HG02610 (cell line): ENCODE measurements around the gene PLA2G6.

Source experiments
- ATAC-seq: cut with Tn5 transposase; IDR thresholded peaks from one replicate; pipeline ENCODE4 v1.9.1; 2021; ENCODE audit warnings: mild to moderate bottlenecking, moderate library complexity; ENCODE audit not compliant: unreplicated experiment

PLA2G6 gene

DNA sequence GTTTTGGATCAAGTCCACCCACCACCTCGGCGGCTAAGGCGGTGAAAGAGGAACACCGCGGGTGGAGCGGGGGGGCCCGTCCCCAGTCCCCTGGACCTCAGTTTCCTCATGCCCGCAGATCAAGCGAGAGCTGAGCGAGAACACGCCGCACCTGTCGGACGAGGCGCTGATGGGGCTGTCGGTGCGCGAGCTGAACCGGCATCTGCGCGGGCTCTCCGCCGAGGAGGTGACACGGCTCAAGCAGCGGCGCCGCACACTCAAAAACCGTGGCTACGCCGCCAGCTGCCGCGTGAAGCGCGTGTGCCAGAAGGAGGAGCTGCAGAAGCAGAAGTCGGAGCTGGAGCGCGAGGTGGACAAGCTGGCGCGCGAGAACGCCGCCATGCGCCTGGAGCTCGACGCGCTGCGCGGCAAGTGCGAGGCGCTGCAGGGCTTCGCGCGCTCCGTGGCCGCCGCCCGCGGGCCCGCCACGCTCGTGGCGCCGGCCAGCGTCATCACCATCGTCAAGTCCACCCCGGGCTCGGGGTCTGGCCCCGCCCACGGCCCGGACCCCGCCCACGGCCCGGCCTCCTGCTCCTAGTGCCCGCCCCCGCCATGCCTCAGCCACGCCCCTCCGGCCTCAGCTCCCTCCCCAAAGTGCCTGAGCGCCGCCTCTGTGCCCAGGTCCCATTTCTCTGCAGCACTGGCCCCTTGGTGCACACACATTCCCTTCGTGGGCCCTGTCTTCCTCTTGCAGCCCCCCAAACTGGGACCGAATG, 32.8 kb upstream of the PLA2G6 start:
- peak; percentile 48 for ATAC-seq

DNA sequence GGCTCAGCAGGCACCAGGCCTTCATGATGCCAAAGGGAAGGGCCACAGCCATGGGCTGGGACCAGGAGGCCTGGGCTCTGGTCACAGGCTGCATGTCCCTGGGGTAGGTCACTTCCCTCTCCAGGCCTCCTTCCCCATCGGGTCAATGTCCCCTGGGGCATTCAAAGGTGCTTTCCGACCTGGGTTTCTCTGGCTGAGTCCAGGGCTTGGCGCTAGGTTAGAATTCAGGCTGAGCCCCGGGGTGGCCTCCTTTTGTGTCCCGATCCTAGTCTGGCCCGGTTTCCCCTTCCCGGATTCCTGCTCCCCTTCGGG, 32.3 kb upstream of the PLA2G6 start:
- no peak for ATAC-seq

DNA sequence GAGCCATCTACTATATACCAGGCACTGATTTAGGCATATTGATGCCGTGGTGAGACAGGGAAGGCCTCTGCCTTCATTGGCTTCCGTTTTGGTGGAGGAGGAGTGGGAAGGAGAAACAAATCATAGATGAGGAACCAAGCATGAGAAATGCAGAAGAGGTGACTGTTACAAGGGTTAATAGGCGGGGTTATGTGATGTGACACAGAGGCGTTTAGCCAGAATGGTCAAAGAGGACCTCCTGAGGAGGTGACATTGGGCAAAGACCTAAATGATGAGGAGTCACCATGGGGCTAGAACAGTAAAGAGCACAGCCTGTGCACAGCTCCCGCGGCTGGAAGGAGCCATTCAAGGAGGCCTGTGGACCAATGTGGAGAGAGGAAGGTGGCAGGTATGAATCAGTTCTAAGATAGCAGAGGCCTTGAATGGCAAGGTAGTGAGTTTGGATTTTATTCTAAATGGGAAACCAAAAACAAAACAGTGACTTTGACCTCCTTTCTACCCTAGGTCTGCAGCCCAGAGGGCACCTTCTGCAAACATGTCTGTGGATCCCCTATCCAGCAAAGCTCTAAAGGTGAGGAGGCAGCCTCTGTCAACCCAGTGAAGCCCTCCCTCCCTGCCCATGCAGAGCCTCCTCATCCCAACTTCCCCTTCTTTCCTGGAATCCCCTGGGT, 31.8 kb upstream of the PLA2G6 start:
- no peak for ATAC-seq

DNA sequence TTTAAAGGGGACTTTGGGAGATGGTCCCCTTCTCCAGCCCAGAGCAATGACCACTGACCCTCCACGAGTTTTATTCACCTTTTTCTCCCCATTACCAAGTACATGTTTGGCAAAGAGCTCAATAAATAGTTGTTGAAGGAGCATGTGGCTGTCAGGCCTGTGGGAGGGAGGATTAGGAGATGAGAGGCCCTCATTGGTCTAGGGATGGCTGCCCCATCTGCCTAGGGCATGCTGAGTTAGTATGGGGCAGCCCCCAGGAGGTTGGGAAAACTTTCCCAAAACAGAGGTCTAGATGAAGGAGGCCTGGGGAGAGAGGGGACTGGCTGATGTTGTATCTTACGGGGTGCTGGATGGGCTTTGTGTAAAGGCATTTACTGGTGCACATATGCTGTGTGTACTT, 30.8 kb upstream of the PLA2G6 start:
- ATAC-seq = no peak

DNA sequence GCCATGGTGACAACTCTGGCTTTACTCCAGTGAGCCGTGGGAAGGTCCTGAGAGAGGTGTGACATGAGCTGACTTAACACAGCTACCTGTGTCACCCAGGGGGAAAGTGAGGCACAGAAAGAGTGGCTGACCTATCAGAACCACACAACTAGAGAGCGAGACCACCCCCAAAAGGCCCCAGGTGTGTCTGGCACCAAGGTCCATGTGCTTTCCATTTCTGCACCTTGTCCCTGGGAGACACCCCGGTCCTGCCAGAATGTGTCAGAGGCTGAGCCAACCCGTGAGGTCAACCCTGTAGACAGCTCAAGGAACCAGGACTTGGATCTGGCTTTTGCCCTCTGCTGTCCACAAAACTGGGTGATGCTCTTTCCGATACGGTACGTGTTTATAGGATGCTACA, 29.9 kb upstream of the PLA2G6 start:
- no peak for ATAC-seq

DNA sequence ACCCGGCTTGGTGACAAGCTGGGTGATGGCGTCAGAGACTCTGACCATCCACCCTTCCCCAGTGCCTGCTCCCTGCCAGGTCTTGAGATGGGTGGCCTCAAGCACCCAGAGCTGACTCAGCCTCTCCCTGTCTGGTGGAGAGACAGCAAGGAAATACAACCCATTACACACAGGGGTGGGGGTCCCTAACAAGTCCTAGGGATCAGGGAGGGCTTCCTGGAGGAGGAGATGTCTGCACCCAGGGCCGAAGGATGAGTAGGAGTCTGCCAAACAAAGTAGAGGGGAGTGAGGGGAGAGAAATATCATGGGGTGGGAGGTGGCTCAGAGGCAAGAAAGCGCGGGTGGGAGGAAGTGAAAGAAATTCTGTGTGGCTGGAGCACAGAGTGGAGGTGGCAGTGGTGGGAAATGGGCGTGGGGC, 26.9 kb upstream of the PLA2G6 start:
- no peak for ATAC-seq

DNA sequence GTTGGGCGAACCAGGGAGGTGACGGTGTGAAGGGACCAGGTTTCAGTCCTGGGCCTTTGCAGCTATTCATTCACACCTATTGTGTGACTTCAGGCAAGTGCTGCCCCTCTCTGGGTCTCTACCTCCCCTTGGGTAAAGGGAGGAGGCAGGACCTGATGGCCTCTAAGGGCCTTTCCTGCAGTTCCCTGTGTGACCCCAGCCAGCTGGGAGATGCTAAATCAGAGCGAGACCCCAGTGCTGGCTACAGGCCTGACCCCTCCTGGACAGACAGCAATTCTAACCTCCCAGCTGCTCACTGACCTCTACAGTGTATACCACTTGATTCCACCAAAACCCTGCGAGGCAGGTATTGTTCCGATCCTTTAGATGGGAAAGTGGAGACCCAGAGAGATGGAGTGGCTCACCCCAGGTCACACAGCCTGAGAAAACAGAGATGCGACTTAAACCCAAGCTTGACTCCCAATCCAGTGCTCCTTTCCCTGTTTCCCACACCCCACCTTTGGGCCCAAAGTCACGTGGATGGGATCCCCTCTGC, 26.3 kb upstream of the PLA2G6 start:
- no peak for ATAC-seq

DNA sequence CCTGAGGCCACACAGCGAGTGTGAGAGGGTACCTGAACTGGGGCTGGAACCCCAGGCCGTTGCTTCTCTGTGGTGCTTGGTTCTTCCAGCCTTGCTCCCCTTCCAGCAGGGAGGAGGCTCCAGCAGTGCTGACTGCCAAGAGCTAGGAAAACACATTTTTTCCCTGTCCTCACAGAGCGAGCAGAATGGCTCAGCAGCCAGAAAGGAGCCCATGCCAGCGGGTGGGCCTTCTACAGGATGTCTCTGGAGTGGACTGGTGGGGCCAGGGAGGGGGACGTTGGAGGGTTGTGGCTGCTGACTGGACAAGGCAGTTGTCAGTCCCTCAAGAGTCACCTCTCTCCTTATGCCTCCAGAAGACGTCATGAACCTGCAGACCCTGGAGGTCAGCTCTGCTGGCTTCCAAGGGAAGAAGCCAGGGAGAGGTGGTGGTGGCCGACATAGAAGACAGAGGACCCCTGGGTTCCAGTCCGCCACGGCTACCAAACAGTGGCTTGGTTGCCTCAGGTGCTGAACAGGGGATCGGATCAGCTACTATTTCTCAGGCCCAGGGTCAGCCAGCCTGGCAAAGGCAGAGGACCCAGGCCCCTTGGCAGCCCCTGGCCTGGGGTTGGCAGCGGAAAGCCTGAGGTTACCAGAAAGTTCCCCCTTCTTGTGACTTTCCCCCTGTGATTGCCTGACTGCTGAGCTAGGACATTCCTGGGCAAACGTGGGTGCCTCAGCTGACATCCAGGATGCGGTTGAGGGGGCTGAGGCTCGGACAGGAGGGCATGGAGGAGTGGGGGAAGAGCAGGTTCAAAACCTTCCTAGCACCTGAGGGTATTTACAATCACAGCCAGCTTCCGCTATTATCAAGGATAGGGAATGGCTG, 23.9 kb upstream of the PLA2G6 start:
- no peak for ATAC-seq

DNA sequence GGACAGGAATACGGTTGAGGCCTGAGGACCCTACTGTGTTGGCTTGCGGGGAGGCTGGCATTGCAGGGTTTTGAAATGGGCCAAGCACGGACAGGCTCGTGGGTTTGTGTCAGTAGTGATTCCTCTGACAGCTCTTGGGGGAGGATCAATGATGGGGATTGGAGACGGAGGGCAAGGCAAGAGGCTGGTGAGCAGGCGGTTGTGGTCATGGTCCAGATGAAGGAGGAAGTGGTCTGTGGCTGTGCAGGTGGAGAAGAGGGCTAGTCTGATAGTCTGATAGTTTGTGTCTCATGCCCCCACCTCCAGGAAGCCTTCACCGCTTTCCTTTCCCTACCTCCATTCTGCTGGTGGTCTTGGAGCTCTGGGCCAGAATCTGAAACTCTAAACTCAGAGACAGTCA, 23.2 kb upstream of the PLA2G6 start:
- ATAC-seq = no peak

DNA sequence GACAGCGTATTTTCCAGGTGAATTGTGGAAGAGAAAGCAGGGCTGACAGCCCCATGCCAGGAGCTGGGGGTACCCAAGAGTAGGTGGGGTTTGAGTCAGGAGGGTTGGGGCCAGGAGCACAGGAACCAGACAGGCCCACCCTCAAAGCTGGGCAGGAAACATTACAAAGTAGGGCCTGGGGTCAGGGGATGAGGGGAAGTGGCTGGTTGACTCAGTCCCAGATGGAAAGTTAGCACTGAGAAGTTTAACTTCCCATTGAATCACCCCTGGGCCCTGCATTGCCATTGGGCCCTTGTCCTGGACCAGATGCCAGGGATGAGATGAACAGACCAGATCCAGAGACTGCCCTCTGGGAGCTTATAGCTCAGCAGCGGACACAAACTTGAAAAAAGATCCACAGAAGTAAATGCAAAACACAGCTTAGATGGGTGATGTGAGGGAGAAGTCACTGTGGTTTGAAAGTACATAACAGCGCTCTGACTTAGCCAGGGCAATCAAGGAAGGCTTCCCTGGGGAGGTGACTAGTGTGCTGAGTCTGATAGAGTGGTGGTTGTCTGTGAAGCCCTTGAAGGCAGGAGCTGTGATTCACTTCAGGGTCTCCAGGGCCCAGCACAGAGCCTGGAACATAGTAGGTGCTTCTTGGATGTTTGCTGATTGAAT, 22.4 kb upstream of the PLA2G6 start:
- ATAC-seq = no peak

DNA sequence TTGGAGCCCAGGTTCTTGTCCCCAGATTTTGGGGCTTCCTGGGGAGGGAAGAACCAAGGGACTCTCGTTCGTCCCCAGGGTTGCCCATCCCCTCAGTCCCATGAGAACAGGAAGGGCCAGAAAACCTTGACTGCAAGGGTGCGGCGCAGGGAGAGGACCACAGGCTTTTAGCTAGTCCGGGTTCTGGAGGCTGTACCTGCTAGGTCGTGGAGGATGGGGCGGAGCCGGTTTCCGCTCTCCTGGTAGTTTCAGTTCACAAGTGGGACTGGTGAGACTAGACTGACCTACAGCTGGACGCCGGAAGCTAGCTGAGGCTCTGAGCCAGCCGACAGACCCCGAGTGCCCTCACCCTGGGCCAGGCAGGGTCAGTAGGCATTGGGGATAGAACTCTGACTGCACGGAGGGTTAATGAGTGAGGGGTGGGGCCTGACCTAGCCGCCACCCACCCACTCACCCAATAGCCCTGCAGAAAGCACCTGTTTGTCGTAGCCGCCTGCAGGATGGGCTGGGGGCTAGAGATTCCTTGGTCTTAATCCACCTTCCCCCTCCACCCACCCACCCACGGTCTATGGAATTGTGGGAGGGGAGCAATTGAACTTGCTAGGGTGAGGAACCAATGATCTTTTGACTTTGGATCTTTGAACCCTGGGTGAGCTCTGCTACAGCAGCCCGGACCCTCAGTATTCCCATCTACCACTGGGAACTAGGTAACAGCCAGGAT, 21.6 kb upstream of the PLA2G6 start:
- no peak for ATAC-seq

DNA sequence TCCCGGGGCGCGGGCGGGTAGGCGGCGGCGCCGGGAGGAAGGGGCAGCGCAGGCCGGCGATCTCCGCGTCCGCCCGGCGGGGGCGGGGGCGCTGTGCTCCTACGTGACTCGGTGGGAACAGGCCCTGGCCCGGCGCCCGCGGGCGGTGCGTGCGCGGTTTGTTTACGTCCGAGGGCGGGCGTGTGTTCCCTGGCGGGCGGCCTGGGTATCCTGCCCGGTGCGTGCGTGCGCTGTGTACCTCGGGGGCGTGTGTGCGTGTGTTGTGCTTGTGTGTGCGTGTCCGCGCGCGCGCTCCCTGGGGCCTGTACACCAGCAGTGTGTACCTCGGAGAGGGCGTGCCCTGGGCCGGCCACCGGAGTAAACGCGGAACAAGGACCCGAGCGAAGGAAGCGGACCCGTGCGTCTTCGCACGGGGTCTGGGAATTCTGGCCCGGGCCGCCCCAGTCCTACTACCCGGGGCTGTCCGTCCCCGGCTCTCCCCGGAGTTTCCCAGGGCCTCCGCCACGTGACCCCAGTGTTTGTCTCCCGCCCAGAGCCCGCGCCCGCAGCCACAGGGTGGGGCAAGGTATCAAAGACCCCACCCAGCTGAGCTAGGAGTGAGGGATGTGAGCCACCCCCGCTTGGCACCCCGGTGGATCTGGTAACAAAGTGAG, 20.9 kb upstream of the PLA2G6 start:
- ATAC-seq = no peak

DNA sequence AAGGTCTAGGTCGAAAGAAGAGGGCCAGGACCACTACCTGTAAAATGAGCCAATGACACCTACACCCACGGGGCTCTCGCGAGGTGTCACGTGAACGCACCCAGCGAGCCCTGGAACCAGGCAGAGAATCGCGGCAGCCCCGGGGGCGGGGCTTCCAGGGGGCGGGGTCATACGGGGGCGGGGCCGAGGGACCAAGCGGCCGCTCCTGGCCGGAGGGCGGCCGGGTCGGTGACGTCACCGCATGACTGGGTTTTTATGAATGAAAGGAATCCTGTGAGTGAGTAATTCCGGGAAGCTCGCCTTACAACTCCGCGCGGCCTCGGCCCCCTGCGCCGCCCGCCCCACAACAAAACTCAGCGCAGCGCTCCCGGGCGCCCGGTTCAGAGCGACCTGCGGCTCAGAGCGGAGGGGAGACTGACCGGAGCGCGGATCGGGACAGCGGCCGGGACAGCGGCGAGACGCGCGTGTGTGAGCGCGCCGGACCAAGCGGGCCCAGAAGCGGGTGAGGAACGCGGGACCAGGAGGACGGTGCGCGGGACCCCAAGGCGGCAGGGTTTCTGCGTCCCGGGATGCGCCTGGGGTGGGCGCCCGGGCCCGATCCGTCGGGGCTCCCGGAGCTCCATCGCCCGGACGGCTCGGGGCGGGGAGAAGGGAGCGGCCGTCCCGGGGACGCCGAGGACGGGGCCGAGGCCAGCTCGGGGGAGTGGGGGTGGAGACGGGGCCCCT, 20.2 kb upstream of the PLA2G6 start, which contains the start of gene MAFF:
Gene MAFF (plus strand): TSS at position 284 of the 726 bp plus-strand sequence. CDS start 11,860 bp downstream, outside the sequence.
- ATAC-seq = peak; percentile 47

DNA sequence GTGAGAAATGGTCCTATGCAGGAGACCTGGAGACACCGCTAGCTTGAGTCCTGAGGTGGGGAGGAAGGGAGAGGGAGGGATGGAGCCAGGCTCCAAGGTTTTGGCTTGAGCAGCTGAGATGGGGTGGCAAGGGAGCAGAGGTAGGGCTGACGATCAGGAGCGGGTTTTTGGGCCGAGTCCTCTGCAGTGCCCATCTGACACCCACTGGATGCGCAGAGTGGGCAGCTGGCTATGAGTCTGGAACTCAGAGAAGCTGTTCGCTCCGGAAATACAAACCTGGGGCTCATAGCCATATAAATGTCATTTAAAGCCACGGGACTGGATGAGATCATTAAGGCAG, 19.7 kb upstream of the PLA2G6 start:
- ATAC-seq = no peak

DNA sequence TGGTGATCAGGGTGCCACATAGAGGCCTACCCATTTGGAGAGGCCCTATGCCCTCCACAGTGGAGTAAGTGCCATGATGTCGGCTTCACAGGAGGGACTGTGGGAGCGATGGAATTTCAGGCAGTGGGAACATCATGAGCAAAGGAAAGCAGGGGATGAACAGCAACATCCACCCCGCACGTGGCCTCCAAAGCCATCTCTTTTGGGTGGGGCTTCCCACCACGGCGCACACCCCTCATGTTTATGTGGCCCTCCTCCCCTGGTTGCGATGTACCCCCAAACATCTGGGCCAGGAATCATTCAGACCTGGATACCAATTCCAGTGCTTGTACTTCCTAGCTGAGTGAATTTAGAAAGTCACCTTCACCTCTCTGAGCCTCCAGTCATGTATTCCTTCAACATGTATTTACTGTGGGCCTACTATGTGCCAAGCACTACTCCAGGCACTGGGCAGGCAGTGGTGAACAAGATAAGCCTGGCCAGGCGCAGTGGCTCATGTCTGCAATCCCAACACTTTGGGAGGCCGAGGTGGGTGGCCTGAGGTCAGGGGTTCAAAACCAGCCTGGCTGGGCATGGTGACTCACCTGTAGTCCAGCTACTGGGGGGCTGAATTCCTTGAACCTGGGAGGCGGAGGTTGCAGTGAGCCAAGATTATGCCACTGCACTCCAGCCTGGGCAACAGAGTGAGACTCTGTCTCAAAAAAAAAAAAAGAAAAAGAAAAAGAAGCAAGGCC, 18.4 kb upstream of the PLA2G6 start:
- no peak for ATAC-seq

DNA sequence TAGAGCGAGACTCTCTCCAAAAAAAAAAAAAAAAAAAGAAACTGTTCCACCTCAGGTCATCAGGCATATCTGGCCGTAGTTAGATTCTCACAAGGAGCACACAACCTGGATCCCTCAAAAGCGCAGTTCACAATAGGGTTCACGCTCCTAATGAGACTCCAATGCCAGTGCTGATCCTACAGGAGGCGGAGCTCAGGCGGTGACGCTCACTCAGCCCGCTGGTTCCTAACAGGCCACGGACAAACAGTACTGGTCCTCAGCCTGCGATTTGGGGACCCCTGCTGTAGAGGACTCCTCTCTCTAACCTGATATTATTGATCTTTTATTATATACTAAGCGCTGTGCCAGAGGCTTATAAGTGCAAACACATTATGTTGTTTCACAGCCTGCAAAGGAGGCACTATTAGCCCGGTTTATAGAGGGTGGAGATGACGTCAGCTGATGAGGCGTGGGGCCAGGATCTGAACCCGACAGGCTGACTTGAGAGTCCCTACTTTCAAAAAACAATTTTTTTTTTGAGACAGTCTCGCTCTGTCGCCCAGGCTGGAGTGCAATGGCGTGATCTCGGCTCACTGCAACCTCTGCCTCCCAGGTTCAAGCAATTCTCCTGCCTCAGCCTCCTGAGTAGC, 15.3 kb upstream of the PLA2G6 start:
- ATAC-seq = no peak

DNA sequence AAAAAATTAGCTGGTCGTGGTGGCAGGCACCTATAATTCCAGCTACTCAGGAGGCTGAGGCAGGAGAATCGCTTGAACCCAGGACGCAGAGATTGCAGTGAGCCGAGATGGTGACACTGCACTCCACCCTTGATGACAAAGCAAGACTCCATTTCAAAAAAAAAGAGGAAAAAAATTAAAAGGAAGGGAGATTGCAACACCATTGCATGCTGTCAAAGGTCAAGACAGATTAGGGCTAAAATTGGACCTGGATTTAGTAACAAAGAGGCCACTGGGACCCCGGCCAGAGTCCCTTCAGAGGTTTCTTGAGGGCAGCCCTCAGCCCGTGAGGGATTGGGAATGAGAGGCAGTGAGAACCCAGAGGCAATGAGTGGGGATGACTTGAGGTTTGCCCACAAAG, 11.9 kb upstream of the PLA2G6 start:
- no peak for ATAC-seq

DNA sequence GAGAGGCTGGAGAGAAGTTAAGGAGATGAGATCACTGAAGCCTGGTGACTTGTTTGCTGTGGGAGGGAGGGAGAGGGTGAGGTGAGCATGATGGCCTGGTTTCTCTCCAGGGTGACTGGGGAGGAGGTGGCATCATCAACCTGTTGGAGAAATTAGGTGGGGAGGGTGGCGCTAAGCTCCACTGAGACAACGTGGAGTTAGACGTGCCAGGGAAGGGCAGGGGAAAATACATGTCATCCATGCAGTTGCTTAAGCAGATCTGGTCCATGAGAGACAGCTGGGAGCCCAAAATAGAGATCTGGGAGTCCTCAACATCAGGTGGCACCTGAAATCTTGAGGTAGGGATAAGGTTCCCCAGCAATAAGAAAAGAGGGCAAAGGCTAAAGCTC, 10.8 kb upstream of the PLA2G6 start:
- ATAC-seq = no peak
